ENCODE measurements around the gene IKZF1. TPM values are rescaled to one million over a fixed set of nuclear protein-coding genes. Genes with fewer than 3 reads are reported as not detected.

IKZF1 gene
- total RNA-seq, 2 donors from 2014 or later = 24.4 to 57.8 TPM

- no peak for ATAC-seq (ENCODE audit: insufficient number of reproducible peaks, low FRiP score, low read depth)
- H3K4me1 ChIP-seq (ENCODE audit: control insufficient read depth in 1 of 2, low read depth in 2 of 2) = no peaks in the 10 kb centered on the region
- no peak overlapping the region for H3K27ac ChIP-seq
- H3K4me3 ChIP-seq = no peak overlapping the region
- no peaks in the 10 kb centered on the region for H3K9me3 ChIP-seq
- H3K27me3 ChIP-seq (replicated peaks; ENCODE audit: insufficient read depth) = no peaks in the 10 kb centered on the region
- no peak for TF ChIP-seq CTCF (IDR thresholded peaks at IDR 0.05)
- H3K36me3 ChIP-seq = no peaks in the 10 kb centered on the region
- no peak for DNase-seq (ENCODE audit: low spot score)
These were observed 88.6 kb downstream of the IKZF1 start for GRCh38 chr7:50393076-50393475.

DNA sequence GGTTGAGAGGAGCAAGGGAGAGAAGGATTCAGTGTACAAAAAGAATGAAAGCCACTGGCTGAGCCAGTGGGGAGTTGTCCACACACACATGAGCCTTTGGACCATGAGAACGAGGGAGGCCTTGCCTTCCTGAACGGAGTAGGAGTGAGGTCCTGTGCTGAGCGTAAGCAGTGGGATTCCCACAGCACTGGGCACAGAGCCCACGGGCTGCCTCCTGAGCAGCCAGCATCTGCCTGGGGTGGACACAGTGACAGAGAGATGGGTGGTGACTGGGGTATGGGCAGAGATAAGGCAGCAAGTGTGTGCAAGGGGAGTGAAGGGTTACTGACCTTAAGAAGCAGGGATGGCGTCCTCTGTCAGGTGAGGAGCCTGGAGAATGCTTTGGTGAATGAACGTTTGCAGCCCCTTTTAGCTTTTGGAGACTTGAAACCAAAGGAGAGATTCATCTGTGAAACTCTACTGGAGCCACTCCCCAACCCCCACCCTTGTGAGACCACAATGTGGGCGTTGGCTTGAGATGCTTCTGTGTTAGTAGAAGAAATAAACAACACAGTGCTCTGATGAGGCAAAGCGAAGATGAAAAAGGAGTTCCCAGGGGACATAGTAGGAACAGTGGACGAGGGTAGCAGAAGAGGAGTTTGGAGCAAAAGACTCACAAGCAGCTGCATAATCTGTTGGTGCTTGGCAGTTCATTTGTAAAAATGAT is 89.2 kb downstream of the IKZF1 start:
- H3K4me3 ChIP-seq = no peak overlapping the region
- no peaks in the 10 kb centered on the region for H3K4me1 ChIP-seq (ENCODE audit: control insufficient read depth in 1 of 2, low read depth in 2 of 2)
- no peaks in the 10 kb centered on the region for H3K9me3 ChIP-seq
- DNase-seq (ENCODE audit: low spot score) (no peak), ATAC-seq (ENCODE audit: insufficient number of reproducible peaks, low FRiP score, low read depth) (no peak)
- TF ChIP-seq CTCF (IDR thresholded peaks at IDR 0.05) = no peak
- H3K27me3 ChIP-seq (replicated peaks; ENCODE audit: insufficient read depth) = no peaks in the 10 kb centered on the region
- no peaks in the 10 kb centered on the region for H3K36me3 ChIP-seq
- H3K27ac ChIP-seq = no peak overlapping the region

GRCh38 chr7:50394315-50394714 is 89.8 kb downstream of the IKZF1 start:
- no peak for TF ChIP-seq CTCF (IDR thresholded peaks at IDR 0.05)
- H3K27ac ChIP-seq = no peak overlapping the region
- H3K4me3 ChIP-seq = no peak overlapping the region
- no peak for DNase-seq (ENCODE audit: low spot score)
- no peak for ATAC-seq (ENCODE audit: insufficient number of reproducible peaks, low FRiP score, low read depth)
- H3K9me3 ChIP-seq = no peaks in the 10 kb centered on the region
- no peaks in the 10 kb centered on the region for H3K36me3 ChIP-seq
- no peaks in the 10 kb centered on the region for H3K27me3 ChIP-seq (replicated peaks; ENCODE audit: insufficient read depth)
- H3K4me1 ChIP-seq (ENCODE audit: control insufficient read depth in 1 of 2, low read depth in 2 of 2) = no peaks in the 10 kb centered on the region

DNA sequence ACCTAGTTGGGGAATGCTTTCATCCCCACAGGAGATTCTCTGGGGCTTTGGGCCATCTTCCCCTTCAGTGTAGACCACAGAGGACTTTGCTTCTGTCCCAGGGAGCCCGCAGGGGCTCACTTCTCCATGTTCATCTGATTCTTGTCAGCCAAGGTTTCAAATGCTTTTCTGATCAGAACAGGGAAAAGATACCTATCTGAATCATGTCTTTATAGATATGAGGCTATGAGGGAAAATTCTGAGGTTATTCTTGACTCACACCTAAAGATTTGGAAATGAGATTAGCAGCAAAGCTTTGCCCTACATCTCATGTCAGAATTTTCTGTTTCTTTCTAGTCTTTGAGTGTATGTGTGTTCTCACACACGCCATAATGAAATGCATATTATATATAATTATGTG is 92.3 kb downstream of the IKZF1 start:
- H3K36me3 ChIP-seq = no peaks in the 10 kb centered on the region
- no peaks in the 10 kb centered on the region for H3K9me3 ChIP-seq
- no peak for ATAC-seq (ENCODE audit: insufficient number of reproducible peaks, low FRiP score, low read depth)
- H3K4me3 ChIP-seq = no peak overlapping the region
- no peaks in the 10 kb centered on the region for H3K27me3 ChIP-seq (replicated peaks; ENCODE audit: insufficient read depth)
- H3K27ac ChIP-seq = no peak overlapping the region
- TF ChIP-seq CTCF (IDR thresholded peaks at IDR 0.05) = no peak
- no peaks in the 10 kb centered on the region for H3K4me1 ChIP-seq (ENCODE audit: control insufficient read depth in 1 of 2, low read depth in 2 of 2)
- no peak for DNase-seq (ENCODE audit: low spot score)

DNA sequence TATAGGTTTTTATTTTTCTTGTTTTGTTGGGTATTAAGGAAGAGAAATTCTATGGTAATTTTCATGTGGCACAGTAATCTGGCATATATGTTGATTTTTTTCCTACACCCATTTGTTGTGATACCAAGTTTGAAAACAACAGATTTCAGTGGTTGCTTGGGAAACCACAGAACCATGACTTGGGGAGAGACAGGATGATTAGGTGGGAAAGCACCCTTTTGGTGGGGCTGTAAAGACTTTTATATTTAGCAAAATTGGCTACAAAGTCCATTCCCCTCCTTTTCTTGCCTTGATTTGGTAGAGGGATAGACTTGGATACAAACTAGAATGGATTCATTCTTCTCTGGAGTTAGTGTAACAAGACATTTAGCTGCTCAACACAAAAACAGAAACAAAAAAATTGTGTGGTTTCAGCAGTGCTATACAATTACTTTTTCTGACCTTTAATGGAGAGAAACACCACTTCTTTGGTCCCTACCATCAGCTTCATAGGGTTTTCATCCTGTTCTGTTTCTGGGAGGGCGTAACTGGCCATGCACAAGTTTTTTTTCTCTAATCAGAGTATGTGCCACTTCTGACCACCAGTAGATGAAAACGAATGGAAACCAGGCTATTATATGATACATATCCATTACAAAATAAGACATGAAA is 92.9 kb downstream of the IKZF1 start:
- DNase-seq (ENCODE audit: low spot score) (no peak), ATAC-seq (ENCODE audit: insufficient number of reproducible peaks, low FRiP score, low read depth) (no peak)
- Histone ChIP-seq H3K4me3 (no peak overlapping the region), H3K4me1 (ENCODE audit: control insufficient read depth in 1 of 2, low read depth in 2 of 2) (no peaks in the 10 kb centered on the region), H3K27me3 (replicated peaks; ENCODE audit: insufficient read depth) (no peaks in the 10 kb centered on the region), H3K27ac (no peak overlapping the region), H3K36me3 (no peaks in the 10 kb centered on the region), H3K9me3 (no peaks in the 10 kb centered on the region)
- TF ChIP-seq CTCF (IDR thresholded peaks at IDR 0.05) = no peak
